Kidney epithelial cell (primary cell): ENCODE results near the gene BLOC1S1. TPM values are rescaled to one million over a fixed set of nuclear protein-coding genes. Genes with fewer than 3 reads are reported as not detected.

Experiments
- DNase-seq: peaks from one replicate; pipeline ENCODE4 v3.0.0-alpha.2; 2010; ENCODE audit warnings: low read depth
- H3K27me3 ChIP-seq: 2 replicates; pipeline ENCODE4 v1.6.0; 2011; ENCODE audit warnings: low read length; ENCODE audit not compliant: control insufficient read depth, insufficient read depth
- H3K36me3 ChIP-seq: 2 replicates; pipeline ENCODE4 v1.5.1; 2011; ENCODE audit warnings: low read length; ENCODE audit not compliant: control insufficient read depth, insufficient read depth
- H3K4me3 ChIP-seq: 2 replicates; pipeline ENCODE4 v1.5.1; 2011; ENCODE audit warnings: low read depth, mild to moderate bottlenecking, control low read depth, low read length
- CTCF ChIP-seq: IDR thresholded peaks from 2 replicates; pipeline ENCODE4 v1.5.1; 2011; ENCODE audit warnings: mild to moderate bottlenecking, moderate library complexity, low read length, control low read depth, inconsistent platforms; ENCODE audit not compliant: insufficient read depth, poor library complexity, severe bottlenecking
- total RNA-seq: library from RNA; depleted of rRNA; stranded (reverse); fragments of >200 nt; gene quantifications from 2 replicates; pipeline ENCODE4 v1.2.3, GENCODE V29; 2015

BLOC1S1 gene
- total RNA-seq, 1 donor from 2014 or later: 109 TPM

GRCh38 chr12:55688716-55689655 lies 26.9 kb upstream of the BLOC1S1 start:
- Histone ChIP-seq H3K27me3 (no peaks in the 10 kb centered on the region), H3K4me3 (no peak overlapping the region), H3K36me3 (no peaks in the 10 kb centered on the region)
- DNase-seq: no peak
- no peak for TF ChIP-seq CTCF

GRCh38 chr12:55692631-55693322 lies 23.1 kb upstream of the BLOC1S1 start:
- no peak for DNase-seq
- H3K36me3 ChIP-seq: no peaks in the 10 kb centered on the region
- TF ChIP-seq CTCF: no peak
- H3K4me3 ChIP-seq: no peak overlapping the region
- H3K27me3 ChIP-seq: no peaks in the 10 kb centered on the region

- TF ChIP-seq CTCF: no peak
- no peak overlapping the region for H3K4me3 ChIP-seq
- H3K36me3 ChIP-seq: no peaks in the 10 kb centered on the region
- no peaks in the 10 kb centered on the region for H3K27me3 ChIP-seq
- DNase-seq: no peak
These were observed 22.3 kb upstream of the BLOC1S1 start for GRCh38 chr12:55693323-55694187.

- Histone ChIP-seq H3K36me3 (no peaks in the 10 kb centered on the region), H3K27me3 (no peaks in the 10 kb centered on the region), H3K4me3 (no peak overlapping the region)
- TF ChIP-seq CTCF: no peak
- DNase-seq: no peak
These were observed 21.7 kb upstream of the BLOC1S1 start for GRCh38 chr12:55694188-55694515.

GRCh38 chr12:55694651-55695050 lies 21.2 kb upstream of the BLOC1S1 start:
- Histone ChIP-seq H3K36me3 (no peaks in the 10 kb centered on the region), H3K4me3 (no peak overlapping the region), H3K27me3 (no peaks in the 10 kb centered on the region)
- TF ChIP-seq CTCF: no peak
- no peak for DNase-seq
